GM20000 (cell line): ENCODE data around the gene TTC12.

ENCODE experiments used
- DNase-seq: peaks from one replicate; pipeline ENCODE4 v3.0.0; 2012; ENCODE audit warnings: low spot score
- CTCF ChIP-seq: IDR thresholded peaks from 2 replicates; pipeline ENCODE4 v1.5.1; 2012; ENCODE audit warnings: mild to moderate bottlenecking, control low read depth; ENCODE audit errors: extremely low read depth, missing control alignments

The TTC12 gene

GRCh38 chr11:113405724-113406478 is 91.5 kb downstream of the TTC12 start:
- no peak for TF ChIP-seq CTCF
- DNase-seq: no peak

- no peak for DNase-seq
- no peak for TF ChIP-seq CTCF
These were observed 92.8 kb downstream of the TTC12 start for GRCh38 chr11:113407163-113407562.

- no peak for TF ChIP-seq CTCF
- DNase-seq: no peak
These were observed 93.8 kb downstream of the TTC12 start for GRCh38 chr11:113408206-113408605.

GRCh38 chr11:113408887-113409286 is 94.5 kb downstream of the TTC12 start:
- no peak for TF ChIP-seq CTCF
- DNase-seq: no peak

GRCh38 chr11:113409526-113409925 is 95.1 kb downstream of the TTC12 start:
- TF ChIP-seq CTCF: no peak

GRCh38 chr11:113410414-113411135 is 96.2 kb downstream of the TTC12 start:
- DNase-seq: no peak
- TF ChIP-seq CTCF: no peak

More at GRCh38 chr11:113409526-113409925, 95.1 kb downstream of the TTC12 start:
- no peak for DNase-seq

GRCh38 chr11:113411536-113411935 is 97.2 kb downstream of the TTC12 start:
- DNase-seq: no peak
- no peak for TF ChIP-seq CTCF
